Measurements from ENCODE around the gene PLPP7.
"Not testable (repeated sequence)": the region's sequence is repeated elsewhere in the genome, so short reads cannot be mapped to it uniquely, and the experiment has no call there.

PLPP7 gene

GRCh38 chr9:131266266-131267229 lies 23.0 kb upstream of the PLPP7 start:
- no peak for DNase-seq (ENCODE audit: low read depth)

- DNase-seq (ENCODE audit: low read depth), result no peak
Observed at GRCh38 chr9:131270171-131271015, 19.1 kb upstream of the PLPP7 start.

GRCh38 chr9:131271016-131271273 lies 18.6 kb upstream of the PLPP7 start:
- DNase-seq (ENCODE audit: low read depth), result not testable (repeated sequence)

GRCh38 chr9:131271506-131271931 lies 18.0 kb upstream of the PLPP7 start:
- no peak for DNase-seq (ENCODE audit: low read depth)

- no peak for DNase-seq (ENCODE audit: low read depth)
Observed at GRCh38 chr9:131272212-131272611, 17.3 kb upstream of the PLPP7 start.

GRCh38 chr9:131273146-131273855 lies 16.2 kb upstream of the PLPP7 start:
- no peak for DNase-seq (ENCODE audit: low read depth)

GRCh38 chr9:131273856-131274673 lies 15.5 kb upstream of the PLPP7 start:
- no peak for DNase-seq (ENCODE audit: low read depth)

- no peak for DNase-seq (ENCODE audit: low read depth)
Observed at GRCh38 chr9:131274674-131275331, 14.7 kb upstream of the PLPP7 start.

- no peak for DNase-seq (ENCODE audit: low read depth)
Observed at GRCh38 chr9:131275332-131276093, 14.0 kb upstream of the PLPP7 start.

- DNase-seq (ENCODE audit: low read depth), result no peak
Observed at GRCh38 chr9:131276094-131276888, 13.2 kb upstream of the PLPP7 start, which contains the start of gene FAM78A. TSS of gene FAM78A (minus strand) at chr9:131276510. CDS start at chr9:131276179, 331 bp downstream.

- DNase-seq (ENCODE audit: low read depth), result no peak
Observed at GRCh38 chr9:131276891-131277286, 12.6 kb upstream of the PLPP7 start.

GRCh38 chr9:131277287-131277909 lies 12.1 kb upstream of the PLPP7 start:
- DNase-seq (ENCODE audit: low read depth), result no peak

- DNase-seq (ENCODE audit: low read depth), result peak; percentile 76
Observed at GRCh38 chr9:131277910-131278701, 11.4 kb upstream of the PLPP7 start.

- no peak for DNase-seq (ENCODE audit: low read depth)
Observed at GRCh38 chr9:131278702-131279111, 10.8 kb upstream of the PLPP7 start.

GRCh38 chr9:131279196-131279862 lies 10.2 kb upstream of the PLPP7 start:
- DNase-seq (ENCODE audit: low read depth), result no peak

GRCh38 chr9:131279863-131280570 lies 9.5 kb upstream of the PLPP7 start:
- no peak for DNase-seq (ENCODE audit: low read depth)

GRCh38 chr9:131280660-131281059 lies 8.9 kb upstream of the PLPP7 start:
- no peak for DNase-seq (ENCODE audit: low read depth)

Data from stromal cell of bone marrow (primary cell).